22Rv1 (cell line): ENCODE results near the gene PLTP.

Experiments used
- ZFX ChIP-seq: fragments of 450-650 bp; IDR thresholded peaks from 2 replicates; pipeline ENCODE4 v1.6.1; 2017; ENCODE audit warnings: antibody characterized with exemption, borderline replicate concordance
- TF ChIP-seq, protein P1 (sequence below): fragments of 450-650 bp; IDR thresholded peaks from 2 replicates; pipeline ENCODE4 v1.5.1; 2017; ENCODE audit warnings: mild to moderate bottlenecking

DNA sequence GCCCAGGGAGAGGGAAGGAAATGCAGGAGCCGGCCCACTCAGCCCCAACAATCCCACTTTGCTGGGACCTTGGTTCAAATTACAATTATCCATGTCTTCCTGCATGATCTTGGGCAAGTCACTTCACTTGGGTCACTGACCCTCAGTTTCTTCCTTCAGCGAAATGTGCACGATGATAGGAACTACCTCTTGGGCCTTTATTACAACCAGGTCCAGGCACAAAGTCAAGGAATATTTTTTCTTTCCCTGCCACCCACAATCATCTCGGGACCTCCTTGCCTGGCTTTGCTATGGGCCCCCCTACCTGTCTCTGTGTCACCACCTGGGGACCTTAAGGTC, 358 bp upstream of the PLTP start:
- no peak for TF ChIP-seq ZFX
- TF ChIP-seq, protein P1, sequence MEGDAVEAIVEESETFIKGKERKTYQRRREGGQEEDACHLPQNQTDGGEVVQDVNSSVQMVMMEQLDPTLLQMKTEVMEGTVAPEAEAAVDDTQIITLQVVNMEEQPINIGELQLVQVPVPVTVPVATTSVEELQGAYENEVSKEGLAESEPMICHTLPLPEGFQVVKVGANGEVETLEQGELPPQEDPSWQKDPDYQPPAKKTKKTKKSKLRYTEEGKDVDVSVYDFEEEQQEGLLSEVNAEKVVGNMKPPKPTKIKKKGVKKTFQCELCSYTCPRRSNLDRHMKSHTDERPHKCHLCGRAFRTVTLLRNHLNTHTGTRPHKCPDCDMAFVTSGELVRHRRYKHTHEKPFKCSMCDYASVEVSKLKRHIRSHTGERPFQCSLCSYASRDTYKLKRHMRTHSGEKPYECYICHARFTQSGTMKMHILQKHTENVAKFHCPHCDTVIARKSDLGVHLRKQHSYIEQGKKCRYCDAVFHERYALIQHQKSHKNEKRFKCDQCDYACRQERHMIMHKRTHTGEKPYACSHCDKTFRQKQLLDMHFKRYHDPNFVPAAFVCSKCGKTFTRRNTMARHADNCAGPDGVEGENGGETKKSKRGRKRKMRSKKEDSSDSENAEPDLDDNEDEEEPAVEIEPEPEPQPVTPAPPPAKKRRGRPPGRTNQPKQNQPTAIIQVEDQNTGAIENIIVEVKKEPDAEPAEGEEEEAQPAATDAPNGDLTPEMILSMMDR = no peak
